WERI-Rb-1 (cell line): Measurements from ENCODE around the gene SRRM5.

Experiments used
- DNase-seq: peaks from one replicate; pipeline ENCODE4 v3.0.0-alpha.2; 2020
- H3K27ac ChIP-seq: fragments of 250-450 bp; sonication (Bioruptor Pico); 2 replicates; pipeline ENCODE4 v1.5.1; 2020; ENCODE audit warnings: mild to moderate bottlenecking, moderate library complexity
- H3K27me3 ChIP-seq: fragments of 250-450 bp; sonication (Bioruptor Pico); 2 replicates; pipeline ENCODE4 v1.5.1; 2021; ENCODE audit warnings: mild to moderate bottlenecking, low read depth, moderate library complexity; ENCODE audit not compliant: insufficient read depth, severe bottlenecking
- H3K36me3 ChIP-seq: fragments of 250-450 bp; sonication (Bioruptor Pico); 2 replicates; pipeline ENCODE4 v1.5.1; 2020; ENCODE audit warnings: mild to moderate bottlenecking, moderate library complexity
- H3K4me3 ChIP-seq: 2 replicates; pipeline ENCODE4 v1.5.1; 2011; ENCODE audit warnings: low read depth, mild to moderate bottlenecking, control low read depth, low read length
- H3K9me3 ChIP-seq: fragments of 250-450 bp; sonication (Bioruptor Pico); 2 replicates; pipeline ENCODE4 v1.5.1; 2021; ENCODE audit warnings: mild to moderate bottlenecking, moderate library complexity; ENCODE audit not compliant: severe bottlenecking
- CTCF ChIP-seq: IDR thresholded peaks from 2 replicates; pipeline ENCODE4 v1.5.1; 2011; ENCODE audit warnings: low read depth, mild to moderate bottlenecking, control low read depth, inconsistent platforms, low read length

Gene SRRM5

GRCh38 chr19:43589277-43589676, 22.6 kb upstream of the SRRM5 start:
- no peak for DNase-seq
- peaks cover 34% of the 10 kb centered on the region for H3K36me3 ChIP-seq

GRCh38 chr19:43589678-43590077, 22.2 kb upstream of the SRRM5 start:
- Histone ChIP-seq H3K4me3 (no peak overlapping the region), H3K36me3 (peaks cover 38% of the 10 kb centered on the region)

More at GRCh38 chr19:43589277-43589676, 22.6 kb upstream of the SRRM5 start:
- Histone ChIP-seq H3K27me3 (no peaks in the 10 kb centered on the region), H3K27ac (no peak overlapping the region), H3K9me3 (no peaks in the 10 kb centered on the region), H3K4me3 (no peak overlapping the region)
- no peak for TF ChIP-seq CTCF

GRCh38 chr19:43591904-43592772, 19.8 kb upstream of the SRRM5 start:
- H3K27me3 ChIP-seq, result no peaks in the 10 kb centered on the region
- DNase-seq, result no peak
- peaks cover 40% of the 10 kb centered on the region for H3K36me3 ChIP-seq
- no peak overlapping the region for H3K27ac ChIP-seq
- no peaks in the 10 kb centered on the region for H3K9me3 ChIP-seq
- no peak for TF ChIP-seq CTCF
- H3K4me3 ChIP-seq, result no peak overlapping the region

More at GRCh38 chr19:43589678-43590077, 22.2 kb upstream of the SRRM5 start:
- DNase-seq, result no peak
- no peak for TF ChIP-seq CTCF
- Histone ChIP-seq H3K27me3 (no peaks in the 10 kb centered on the region), H3K9me3 (no peaks in the 10 kb centered on the region), H3K27ac (no peak overlapping the region)

- Histone ChIP-seq H3K4me3 (no peak overlapping the region), H3K36me3 (peaks cover 40% of the 10 kb centered on the region), H3K27ac (no peak overlapping the region), H3K27me3 (no peaks in the 10 kb centered on the region), H3K9me3 (no peaks in the 10 kb centered on the region)
- no peak for DNase-seq
- TF ChIP-seq CTCF, result no peak
Measured at GRCh38 chr19:43592800-43593350, 19.0 kb upstream of the SRRM5 start.

GRCh38 chr19:43594081-43594697, 17.7 kb upstream of the SRRM5 start:
- H3K27ac ChIP-seq, result no peak overlapping the region
- no peak overlapping the region for H3K4me3 ChIP-seq
- peaks cover 47% of the 10 kb centered on the region for H3K36me3 ChIP-seq
- no peak for TF ChIP-seq CTCF
- H3K27me3 ChIP-seq, result no peaks in the 10 kb centered on the region
- DNase-seq, result no peak
- H3K9me3 ChIP-seq, result no peaks in the 10 kb centered on the region
